ENCODE measurements around the gene FNIP1.
"Not testable (repeated sequence)": the region's sequence is repeated elsewhere in the genome, so short reads cannot be mapped to it uniquely, and the experiment has no call there.

The FNIP1 gene

GRCh38 chr5:131605086-131605485 is 191.7 kb downstream of the FNIP1 start:
- no peak for DNase-seq

GRCh38 chr5:131595088-131596033 is 201.5 kb downstream of the FNIP1 start:
- DNase-seq: no peak

- no peak for DNase-seq
Observed at GRCh38 chr5:131593921-131594320, 202.9 kb downstream of the FNIP1 start.

GRCh38 chr5:131593436-131593835 is 203.4 kb downstream of the FNIP1 start:
- DNase-seq: not testable (repeated sequence)
